GM12864 (cell line): ENCODE data around the gene MARCHF3.

ENCODE experiments used
- DNase-seq: peaks from one replicate; pipeline ENCODE4 v3.0.0-alpha.2; 2011; ENCODE audit warnings: low read depth
- H3K4me3 ChIP-seq: 2 replicates; pipeline ENCODE4 v1.5.1; 2011; ENCODE audit warnings: mild to moderate bottlenecking, low read depth, low read length, control low read depth
- TF ChIP-seq, protein P1 (sequence below): IDR thresholded peaks from 2 replicates; pipeline ENCODE4 v1.5.1; 2011; ENCODE audit warnings: low read depth, mild to moderate bottlenecking, moderate library complexity, low read length, control low read depth, inconsistent platforms; ENCODE audit errors: missing control alignments

Gene MARCHF3

GRCh38 chr5:126831156-126831555 lies 199.2 kb downstream of the MARCHF3 start:
- TF ChIP-seq, protein P1, sequence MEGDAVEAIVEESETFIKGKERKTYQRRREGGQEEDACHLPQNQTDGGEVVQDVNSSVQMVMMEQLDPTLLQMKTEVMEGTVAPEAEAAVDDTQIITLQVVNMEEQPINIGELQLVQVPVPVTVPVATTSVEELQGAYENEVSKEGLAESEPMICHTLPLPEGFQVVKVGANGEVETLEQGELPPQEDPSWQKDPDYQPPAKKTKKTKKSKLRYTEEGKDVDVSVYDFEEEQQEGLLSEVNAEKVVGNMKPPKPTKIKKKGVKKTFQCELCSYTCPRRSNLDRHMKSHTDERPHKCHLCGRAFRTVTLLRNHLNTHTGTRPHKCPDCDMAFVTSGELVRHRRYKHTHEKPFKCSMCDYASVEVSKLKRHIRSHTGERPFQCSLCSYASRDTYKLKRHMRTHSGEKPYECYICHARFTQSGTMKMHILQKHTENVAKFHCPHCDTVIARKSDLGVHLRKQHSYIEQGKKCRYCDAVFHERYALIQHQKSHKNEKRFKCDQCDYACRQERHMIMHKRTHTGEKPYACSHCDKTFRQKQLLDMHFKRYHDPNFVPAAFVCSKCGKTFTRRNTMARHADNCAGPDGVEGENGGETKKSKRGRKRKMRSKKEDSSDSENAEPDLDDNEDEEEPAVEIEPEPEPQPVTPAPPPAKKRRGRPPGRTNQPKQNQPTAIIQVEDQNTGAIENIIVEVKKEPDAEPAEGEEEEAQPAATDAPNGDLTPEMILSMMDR = no peak
- no peak for DNase-seq
- H3K4me3 ChIP-seq = no peak overlapping the region

- TF ChIP-seq, protein P1 = no peak
- H3K4me3 ChIP-seq = no peak overlapping the region
- no peak for DNase-seq
Observed at GRCh38 chr5:126830061-126830460, 200.3 kb downstream of the MARCHF3 start.

GRCh38 chr5:126829098-126829497 lies 201.3 kb downstream of the MARCHF3 start:
- DNase-seq = no peak
- TF ChIP-seq, protein P1 = no peak
- H3K4me3 ChIP-seq = no peak overlapping the region

DNA sequence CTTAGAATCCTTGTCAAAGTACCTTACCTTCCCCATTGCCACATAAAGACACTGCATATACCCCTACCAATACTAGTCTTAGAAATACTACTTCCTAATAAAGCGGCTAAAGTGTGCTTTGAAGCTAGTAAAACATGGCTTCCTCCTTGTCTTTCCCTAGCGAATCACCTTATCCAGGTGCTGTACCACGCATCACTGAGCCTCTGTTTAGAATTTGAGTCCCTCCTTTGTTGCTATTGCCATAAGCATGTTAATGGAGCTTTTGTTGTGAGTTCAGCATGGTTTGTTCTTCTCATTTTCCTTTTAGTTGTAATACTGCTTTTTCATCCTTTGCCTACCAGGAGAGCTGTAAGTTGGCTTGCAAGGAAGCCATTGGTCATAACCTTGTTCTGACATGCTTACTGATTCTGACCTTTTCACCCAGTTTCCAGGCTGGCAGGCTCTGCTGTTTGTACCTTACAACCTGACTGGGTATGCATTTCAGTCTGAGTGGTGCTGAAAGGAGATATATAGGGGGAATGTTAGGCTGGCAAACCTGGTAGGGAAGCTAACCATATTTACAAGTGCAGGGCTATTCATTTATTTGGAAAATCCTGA lies 203.6 kb downstream of the MARCHF3 start:
- H3K4me3 ChIP-seq = no peak overlapping the region
- no peak for DNase-seq
- TF ChIP-seq, protein P1 = no peak

DNA sequence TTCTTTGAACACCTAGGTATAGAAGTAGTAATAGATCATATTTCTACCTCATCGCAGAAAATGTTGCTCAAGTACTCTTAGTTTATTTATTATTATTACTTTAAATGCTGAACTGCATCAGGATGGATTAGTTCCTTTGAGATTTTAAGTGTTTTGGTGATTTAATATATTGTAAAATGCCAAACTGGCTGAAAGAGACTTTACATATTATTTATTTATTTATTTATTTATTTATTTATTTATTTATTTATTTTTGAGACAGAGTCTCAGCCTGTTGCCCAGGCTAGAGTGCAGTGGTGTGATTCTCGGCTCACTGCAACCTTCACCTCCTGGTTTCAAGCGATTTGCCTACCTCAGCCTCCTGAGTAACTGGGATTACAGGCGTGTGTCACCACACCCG lies 211.1 kb downstream of the MARCHF3 start:
- H3K4me3 ChIP-seq = no peak overlapping the region
- TF ChIP-seq, protein P1 = no peak
- no peak for DNase-seq

DNA sequence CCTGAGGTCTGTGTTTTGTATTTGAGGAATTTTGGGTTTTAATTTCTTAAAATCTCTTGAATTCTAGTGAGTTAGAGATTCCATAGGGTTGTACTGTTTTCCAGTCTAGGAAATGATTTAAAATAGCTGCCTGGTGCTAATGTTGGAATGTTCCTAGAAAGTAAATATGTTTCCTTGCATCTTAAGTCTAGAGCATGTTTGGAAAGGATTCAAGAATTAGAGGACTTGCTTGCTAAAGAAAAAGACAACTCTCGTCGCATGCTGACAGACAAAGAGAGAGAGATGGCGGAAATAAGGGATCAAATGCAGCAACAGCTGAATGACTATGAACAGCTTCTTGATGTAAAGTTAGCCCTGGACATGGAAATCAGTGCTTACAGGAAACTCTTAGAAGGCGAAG lies 211.6 kb downstream of the MARCHF3 start:
- no peak for DNase-seq
- H3K4me3 ChIP-seq = no peak overlapping the region
- TF ChIP-seq, protein P1 = no peak
